ENCODE data around the gene OR2AG2.
"Not testable (repeated sequence)": the region's sequence is repeated elsewhere in the genome, so short reads cannot be mapped to it uniquely, and the experiment has no call there.

The OR2AG2 gene, protein sequence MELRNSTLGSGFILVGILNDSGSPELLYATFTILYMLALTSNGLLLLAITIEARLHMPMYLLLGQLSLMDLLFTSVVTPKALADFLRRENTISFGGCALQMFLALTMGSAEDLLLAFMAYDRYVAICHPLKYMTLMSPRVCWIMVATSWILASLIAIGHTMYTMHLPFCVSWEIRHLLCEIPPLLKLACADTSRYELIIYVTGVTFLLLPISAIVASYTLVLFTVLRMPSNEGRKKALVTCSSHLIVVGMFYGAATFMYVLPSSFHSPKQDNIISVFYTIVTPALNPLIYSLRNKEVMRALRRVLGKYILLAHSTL

GRCh38 chr11:6771926-6772893 is at the start of gene OR2AG2:
OR2AG2 (minus strand) TSS chr11:6771976; CDS start chr11:6768957, 3,019 bp downstream.
- DNase-seq, result no peak

GRCh38 chr11:6818967-6819366 is 47.2 kb upstream of the OR2AG2 start:
- DNase-seq, result no peak

GRCh38 chr11:6817694-6818093 is 45.9 kb upstream of the OR2AG2 start:
- no peak for DNase-seq

DNA sequence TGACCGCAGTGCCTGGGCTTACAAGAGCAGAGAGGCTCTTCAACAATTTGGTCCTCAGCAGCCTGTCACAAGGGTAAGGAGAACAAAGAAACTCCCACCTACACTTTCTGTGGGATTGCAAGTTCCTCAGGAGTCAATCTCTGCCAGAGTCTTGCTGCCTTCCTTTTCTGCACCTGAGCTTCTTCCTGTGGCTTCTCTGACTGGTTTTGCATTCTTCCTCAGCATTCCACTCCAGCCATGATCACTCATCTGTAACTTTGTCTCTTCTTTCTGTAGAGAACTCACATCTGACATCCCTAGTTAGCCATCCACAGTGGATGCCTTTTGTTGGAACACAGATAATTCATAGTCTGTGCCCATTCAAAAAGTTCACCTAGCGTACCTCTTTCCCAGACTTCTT is 41.9 kb upstream of the OR2AG2 start:
- no peak for DNase-seq

GRCh38 chr11:6812390-6813005 is 40.7 kb upstream of the OR2AG2 start:
- peak; percentile 0 for DNase-seq

DNA sequence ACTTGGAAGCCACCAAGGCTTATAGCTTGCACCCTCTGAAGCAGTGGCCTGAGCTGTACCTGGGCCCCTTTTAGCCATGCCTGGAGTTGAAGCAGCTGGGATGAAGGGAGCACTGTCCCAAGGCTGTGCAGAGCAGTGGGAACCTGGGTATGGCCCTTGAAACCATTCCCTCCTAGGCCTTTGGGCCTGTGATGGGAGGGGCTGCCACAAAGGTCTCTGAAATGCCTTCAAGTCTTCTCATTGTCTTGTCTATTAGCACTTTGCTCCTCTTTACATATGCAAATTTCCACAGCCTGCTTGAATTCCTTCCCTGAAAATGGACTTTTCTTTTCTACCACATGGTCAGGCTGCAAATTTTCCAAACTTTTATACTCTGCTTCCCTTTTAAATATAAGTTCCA is 29.3 kb upstream of the OR2AG2 start:
- not testable (repeated sequence) for DNase-seq

DNA sequence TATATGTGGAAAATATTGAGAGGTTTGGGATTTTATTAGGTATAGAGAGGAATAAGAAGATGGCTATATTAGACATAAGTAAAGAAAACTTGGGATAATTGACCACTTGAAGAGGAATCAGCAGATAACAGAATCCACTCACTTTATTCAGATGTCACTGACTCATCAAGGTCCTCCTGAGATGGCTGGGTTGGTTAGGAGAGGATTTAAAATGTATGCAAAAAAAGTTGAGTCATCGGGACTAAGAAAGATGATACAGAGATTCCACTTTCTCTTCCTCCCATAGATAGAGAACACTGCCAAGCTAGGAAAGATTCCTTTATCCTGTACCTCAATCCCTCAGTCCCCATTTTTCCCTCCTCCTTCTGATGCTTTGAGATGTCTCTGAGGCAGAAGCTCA is 27.6 kb upstream of the OR2AG2 start, which contains the start of gene OR6A2:
TSS of gene OR6A2 (minus strand) at position 288 of the 400 bp plus-strand sequence. CDS start 3,981 bp downstream, outside the sequence.
- DNase-seq, result no peak

GRCh38 chr11:6794639-6795038 is 22.9 kb upstream of the OR2AG2 start:
- DNase-seq, result no peak

- DNase-seq, result no peak
These were observed 18.8 kb upstream of the OR2AG2 start for GRCh38 chr11:6790546-6790945.

GRCh38 chr11:6782720-6783119 is 10.9 kb upstream of the OR2AG2 start, which contains the start of gene OR2AG1:
OR2AG1 (plus strand) TSS chr11:6783020; CDS start chr11:6785038, 2,018 bp downstream.
- DNase-seq, result no peak

GRCh38 chr11:6780829-6781228 is 9.1 kb upstream of the OR2AG2 start:
- no peak for DNase-seq

DNA sequence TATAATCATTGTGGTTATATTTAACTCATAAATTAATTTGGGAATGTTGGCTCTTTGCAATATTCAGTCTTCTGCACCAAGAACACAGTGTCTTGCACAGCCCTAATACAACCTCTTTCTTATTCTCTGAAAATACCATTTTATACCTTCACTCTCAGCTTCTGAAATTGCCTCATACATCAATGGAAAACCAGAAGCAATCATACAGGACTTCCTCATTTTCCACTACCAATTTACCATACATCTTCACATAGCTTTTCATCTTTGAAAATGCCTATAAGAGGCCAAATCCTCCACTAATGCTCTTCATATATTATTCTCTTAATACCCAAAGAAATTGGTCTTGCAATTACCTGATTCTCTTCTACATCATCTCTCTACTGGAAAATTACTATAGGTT is 6.7 kb upstream of the OR2AG2 start:
- no peak for DNase-seq

DNA sequence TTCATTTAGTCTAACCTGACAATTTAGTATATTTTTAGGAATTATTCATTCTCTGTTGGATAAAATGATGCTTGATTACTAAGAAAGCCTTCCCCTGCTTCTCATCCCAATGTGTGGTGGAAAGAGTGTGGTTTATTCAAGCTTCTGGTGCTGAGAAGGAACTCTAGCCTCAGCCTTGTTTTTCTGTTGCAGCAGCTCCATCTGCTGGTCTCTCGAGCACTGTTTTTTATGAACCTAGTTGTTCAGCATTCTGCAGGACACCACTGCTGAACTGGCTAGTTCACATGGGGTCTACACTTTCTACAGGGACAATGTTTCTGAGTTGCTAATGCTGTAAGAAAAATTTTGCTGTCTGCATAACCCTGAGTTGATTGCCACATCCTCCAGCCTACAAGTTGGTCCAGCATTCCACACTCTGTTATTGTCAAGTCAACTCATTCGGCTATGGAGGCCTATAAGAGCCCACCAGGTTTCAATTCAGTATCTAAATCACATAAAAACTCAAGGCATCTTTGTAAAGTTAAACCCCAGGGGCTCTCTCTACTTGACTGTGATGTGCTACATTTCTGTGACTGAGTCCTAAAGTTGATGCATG is 14.3 kb downstream of the OR2AG2 start:
- no peak for DNase-seq

GRCh38 chr11:6755953-6756347 is 15.8 kb downstream of the OR2AG2 start:
- no peak for DNase-seq

GRCh38 chr11:6755303-6755952 is 16.3 kb downstream of the OR2AG2 start:
- no peak for DNase-seq

DNA sequence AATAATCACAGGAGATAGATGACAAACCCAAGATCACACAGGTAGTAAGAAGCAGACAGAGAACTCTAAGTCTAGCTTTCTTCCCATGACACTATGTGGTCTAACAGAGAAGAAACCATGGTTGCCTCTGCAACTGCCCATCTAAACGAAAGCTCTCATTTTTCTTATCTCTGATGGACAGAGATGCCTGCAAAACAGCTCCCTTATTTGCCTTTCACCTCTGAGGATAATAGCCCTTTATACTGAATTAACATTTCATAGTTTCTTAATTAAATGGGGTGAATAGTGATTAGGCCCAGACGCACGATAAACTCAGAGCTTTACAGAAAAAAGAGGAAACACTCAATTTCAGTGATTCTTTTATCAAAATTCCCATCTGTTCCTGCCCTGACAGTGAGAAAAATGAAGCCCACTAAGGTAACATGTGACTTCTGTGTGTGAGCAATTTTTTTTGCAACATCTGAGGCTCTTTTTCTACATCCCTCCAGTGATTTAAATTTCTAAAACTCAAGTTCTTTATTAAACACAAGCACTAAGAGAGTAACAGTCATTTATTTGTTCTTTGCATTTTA is 24.6 kb downstream of the OR2AG2 start:
- no peak for DNase-seq

DNA sequence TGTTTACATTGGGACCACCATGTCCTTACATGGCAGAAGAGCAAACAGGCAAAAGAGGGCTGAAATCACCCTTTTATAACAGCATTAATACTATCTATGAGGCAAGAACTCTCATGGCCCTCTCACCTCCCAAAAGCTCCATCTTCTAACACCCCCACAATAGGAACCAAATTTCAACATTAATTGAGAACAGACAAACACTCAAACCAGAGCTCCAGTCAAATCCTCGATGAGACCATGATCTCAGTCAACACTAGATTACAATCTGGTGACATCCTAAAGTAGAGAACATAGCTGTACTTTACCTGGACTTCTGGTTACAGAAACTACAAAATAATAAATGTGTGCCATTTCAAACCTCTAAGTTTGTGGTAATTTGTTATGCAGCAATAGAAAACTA is 25.1 kb downstream of the OR2AG2 start:
- DNase-seq, result no peak

GRCh38 chr11:6746086-6746618 is 25.6 kb downstream of the OR2AG2 start:
- no peak for DNase-seq

- no peak for DNase-seq
These were observed 26.2 kb downstream of the OR2AG2 start for GRCh38 chr11:6745465-6746015.

GRCh38 chr11:6745018-6745417 is 26.8 kb downstream of the OR2AG2 start:
- no peak for DNase-seq

GRCh38 chr11:6742260-6742659 is 29.5 kb downstream of the OR2AG2 start:
- no peak for DNase-seq
